T-helper 2 cell (primary cell): ENCODE results near the gene PIP5K1B.

ENCODE experiments used
- DNase-seq, 5 experiments: peaks; one replicate each; pipeline versions ENCODE4 v3.0.0 to v3.0.0-alpha.2; 2012 to 2022

The PIP5K1B gene

DNA sequence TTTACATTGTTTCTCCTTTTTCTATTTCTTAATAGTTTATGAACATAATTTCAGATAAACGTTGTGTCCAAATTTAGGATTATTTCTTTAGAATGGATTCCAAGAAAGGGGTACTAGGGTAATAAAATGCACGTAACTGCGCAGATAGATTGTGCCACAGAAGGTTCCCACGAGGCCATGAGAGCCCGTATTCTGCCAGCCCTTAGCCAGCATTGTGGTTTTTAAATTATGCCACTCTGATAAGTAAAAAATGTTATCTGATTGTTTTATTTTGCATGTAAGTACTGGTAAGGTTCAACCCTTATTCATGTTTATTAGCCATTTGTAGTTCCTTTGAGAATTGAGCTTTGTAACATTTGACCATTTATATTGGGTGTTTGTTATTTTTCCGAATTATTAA lies 220.1 kb downstream of the PIP5K1B start:
- peak in 1 of 5 experiments; percentile 30 for DNase-seq

DNA sequence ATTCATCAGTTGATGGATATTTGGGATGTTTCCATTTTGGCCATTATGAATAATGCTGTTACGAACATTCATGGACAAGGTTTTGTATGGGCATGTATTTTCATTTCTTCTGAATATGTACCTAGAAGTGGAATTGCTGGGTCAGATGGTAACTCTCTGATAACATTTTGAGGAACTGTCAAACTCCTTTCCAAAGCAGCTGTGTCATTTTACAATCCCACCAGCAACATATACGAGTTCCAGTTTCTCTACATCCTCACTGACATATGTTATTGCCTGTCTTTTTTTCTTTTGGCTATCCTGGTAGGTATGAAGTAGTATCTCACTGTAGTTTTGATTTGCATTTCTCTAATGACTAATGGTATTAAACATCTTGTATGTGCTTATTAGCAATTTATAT lies 222.1 kb downstream of the PIP5K1B start:
- DNase-seq, result no peak

DNA sequence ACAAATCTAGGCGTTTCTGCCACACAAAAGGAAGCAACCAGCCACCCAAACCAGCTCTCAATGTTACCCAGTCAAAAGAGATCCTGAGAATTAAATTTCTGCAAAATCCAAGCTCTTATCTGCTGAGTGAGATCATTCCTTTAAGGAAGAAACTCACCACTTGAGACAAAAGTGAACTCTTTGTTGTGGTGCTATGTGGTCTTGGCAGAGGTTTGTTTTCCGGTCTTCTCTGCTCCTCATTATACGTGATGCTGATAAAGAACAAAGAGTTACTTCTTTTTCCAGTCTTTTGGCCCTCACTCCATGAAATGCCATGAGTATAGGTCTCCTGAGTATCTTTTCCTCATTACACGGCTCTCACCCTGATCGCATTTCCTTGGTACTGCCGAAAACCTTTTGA lies 226.8 kb downstream of the PIP5K1B start:
- DNase-seq, result peak in 1 of 5 experiments; percentile 68

- DNase-seq, result peak in 1 of 5 experiments; percentile 25
Measured at GRCh38 chr9:68932458-68932857, 227.4 kb downstream of the PIP5K1B start.

DNA sequence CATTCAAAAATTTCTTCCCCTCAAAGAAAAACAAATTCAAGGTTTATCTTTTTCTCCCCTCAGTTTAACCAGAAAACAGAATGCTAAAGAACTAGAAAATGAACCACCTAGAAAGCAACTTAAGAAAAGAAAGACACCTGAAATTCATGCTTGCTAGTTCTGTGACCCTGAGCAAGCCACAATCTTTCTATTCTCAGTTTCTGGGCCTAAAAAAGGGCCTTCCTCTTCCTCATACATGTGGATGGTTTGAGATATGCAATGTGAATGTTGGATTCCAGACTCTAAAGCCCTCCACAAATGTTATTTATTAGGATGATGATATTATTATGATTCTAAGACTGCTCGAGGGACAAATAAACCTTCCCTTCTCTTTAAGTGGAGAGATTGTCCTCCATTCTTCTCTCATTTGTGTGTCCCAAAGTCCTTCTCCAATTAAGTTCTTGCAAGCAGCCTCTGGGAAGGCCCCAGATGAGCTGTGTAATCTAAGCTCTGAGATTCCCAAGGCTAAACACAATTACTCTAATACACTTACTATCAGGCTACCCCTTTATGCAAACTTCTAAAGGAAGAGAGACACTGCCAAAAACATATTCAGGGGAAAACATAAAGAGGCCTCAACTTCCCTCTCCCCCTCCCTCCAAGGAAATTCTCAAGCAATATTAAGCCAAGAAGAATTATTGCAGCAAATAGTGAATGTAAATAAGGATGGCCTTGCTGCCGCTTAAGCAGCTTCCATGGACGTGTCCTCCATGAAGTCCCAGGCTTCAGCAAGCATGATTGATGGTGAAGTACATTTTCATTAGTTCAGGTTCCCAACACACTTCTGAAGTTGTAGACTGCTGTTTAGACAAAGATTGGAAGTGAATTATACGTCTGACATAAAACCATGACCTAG lies 228.6 kb downstream of the PIP5K1B start:
- no peak for DNase-seq

DNA sequence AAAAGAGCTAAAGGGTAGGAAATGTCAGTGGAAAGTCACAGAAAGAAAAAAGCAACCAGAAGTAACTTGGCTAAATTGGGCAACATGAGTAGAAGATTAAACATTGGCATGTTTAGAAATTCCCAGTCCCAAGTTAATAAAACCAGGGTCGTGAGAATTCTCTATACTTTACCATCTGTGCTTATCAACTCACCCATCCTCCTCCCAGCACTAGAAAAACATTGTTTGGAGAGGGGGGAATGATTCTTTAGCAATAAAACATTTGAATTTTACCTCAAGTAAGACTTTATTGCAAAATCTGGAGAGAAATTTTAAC lies 229.2 kb downstream of the PIP5K1B start:
- DNase-seq, result no peak

GRCh38 chr9:68940573-68940972 lies 235.5 kb downstream of the PIP5K1B start:
- no peak for DNase-seq

GRCh38 chr9:68941780-68942459 lies 236.9 kb downstream of the PIP5K1B start:
- DNase-seq, result no peak

GRCh38 chr9:68942790-68943189 lies 237.8 kb downstream of the PIP5K1B start:
- DNase-seq, result no peak

- no peak for DNase-seq
Measured at GRCh38 chr9:68947015-68947414, 242.0 kb downstream of the PIP5K1B start.

GRCh38 chr9:68947842-68948569 lies 243.0 kb downstream of the PIP5K1B start:
- DNase-seq, result peak in 1 of 5 experiments; percentile 63

GRCh38 chr9:68949271-68950000 lies 244.4 kb downstream of the PIP5K1B start:
- DNase-seq, result peak in 1 of 5 experiments; percentile 53

DNA sequence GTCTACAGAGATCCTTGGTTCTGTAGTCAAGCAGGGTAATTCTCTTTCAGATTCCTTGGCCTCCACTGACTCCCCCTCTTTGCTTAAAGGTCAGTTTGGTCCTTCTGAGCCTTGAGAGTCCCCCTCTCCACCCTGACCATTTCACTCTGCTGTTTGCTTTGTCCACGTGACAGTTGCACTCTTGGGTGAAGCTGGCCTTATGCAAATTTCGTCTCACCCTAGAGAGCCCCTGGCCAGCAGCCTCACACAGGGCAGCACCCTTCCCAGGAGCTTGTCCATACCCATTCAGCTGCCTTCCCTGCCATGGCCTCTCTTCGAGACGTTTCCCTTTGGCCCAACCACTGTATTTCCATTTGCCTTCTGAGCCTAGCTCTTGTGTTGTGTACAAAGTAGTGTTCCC lies 245.1 kb downstream of the PIP5K1B start:
- DNase-seq, result no peak

DNA sequence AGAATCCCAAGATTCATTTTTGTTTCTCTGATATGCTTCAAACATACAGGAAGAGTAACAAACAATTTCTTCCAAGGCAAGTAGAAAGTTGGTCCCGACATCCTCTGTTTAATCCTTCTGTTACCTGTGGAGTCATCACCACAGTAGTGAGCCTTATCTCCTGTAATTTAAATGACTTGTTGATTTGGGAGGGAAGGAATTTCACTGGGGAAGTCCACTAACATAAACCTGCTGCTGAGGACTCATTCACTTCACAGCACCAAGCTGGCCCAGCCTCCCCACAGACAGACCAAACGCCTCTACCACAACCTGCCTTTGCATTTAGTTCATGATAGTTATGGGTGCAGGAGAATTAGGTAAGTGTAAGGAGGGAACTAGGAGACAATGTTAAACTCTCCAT lies 245.6 kb downstream of the PIP5K1B start:
- DNase-seq, result no peak

- DNase-seq, result no peak
Measured at GRCh38 chr9:68951879-68952659, 247.0 kb downstream of the PIP5K1B start.

GRCh38 chr9:68953771-68954170 lies 248.7 kb downstream of the PIP5K1B start:
- no peak for DNase-seq

- DNase-seq, result peak in 1 of 5 experiments; percentile 69
Measured at GRCh38 chr9:68955330-68955729, 250.3 kb downstream of the PIP5K1B start.

- no peak for DNase-seq
Measured at GRCh38 chr9:68957479-68957878, 252.4 kb downstream of the PIP5K1B start.

DNA sequence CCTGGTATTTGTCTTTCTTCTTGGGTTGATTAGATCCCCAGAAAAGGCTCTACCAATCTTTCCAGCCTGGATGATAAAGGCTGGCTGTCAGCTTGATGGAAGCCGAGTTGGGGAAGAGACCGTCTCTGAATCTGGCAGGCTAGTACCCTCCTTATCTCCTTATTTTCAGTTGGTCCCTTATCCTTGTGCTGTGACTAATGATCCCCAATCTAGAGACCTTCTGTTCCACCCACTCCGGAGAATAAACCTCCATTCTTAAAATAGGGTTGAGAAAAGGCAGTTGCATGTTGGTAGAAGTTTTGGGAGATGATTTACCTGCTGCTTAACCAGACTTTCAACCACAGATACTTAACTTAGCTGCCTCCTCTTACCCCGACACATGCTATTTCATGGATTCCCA lies 256.5 kb downstream of the PIP5K1B start:
- DNase-seq, result no peak

DNA sequence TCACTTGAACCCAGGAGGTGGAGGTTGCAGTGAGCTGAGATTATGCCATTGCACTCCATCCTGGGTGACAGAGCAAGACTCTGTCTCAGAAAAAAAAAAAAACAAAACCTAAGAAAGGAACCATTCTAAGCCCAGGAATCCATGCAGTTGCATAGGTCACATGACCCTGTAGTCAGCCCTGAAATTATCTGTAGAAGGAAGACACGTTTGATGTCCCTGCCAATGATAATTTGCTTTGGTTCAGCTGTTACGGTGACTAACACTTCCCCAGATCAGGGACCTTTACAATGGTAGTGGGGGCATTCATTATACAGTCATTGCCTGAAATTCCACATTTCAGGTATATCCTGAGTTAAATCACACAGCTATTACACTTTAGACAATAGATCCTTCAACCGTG lies 258.4 kb downstream of the PIP5K1B start:
- no peak for DNase-seq

DNA sequence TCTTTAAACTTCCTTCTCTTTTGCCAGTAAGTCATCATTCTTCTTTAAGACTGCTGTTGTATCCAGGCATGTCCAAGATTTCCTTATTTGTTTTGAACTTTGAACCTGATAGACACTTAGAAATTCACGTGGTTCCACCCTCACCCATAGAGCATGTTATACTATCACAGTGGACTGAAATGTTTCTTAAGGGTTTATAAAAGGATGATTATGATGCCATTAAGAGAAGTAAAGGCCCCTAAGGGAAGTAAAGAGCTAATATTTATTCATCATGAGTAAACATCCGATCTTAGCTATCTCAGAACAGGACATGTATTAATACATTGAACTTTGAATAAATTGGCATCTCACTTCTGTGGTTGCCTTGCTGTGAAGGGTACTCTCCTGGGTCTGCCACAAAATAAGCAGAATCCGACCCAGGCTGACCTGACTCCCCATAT lies 259.1 kb downstream of the PIP5K1B start:
- DNase-seq, result no peak

DNA sequence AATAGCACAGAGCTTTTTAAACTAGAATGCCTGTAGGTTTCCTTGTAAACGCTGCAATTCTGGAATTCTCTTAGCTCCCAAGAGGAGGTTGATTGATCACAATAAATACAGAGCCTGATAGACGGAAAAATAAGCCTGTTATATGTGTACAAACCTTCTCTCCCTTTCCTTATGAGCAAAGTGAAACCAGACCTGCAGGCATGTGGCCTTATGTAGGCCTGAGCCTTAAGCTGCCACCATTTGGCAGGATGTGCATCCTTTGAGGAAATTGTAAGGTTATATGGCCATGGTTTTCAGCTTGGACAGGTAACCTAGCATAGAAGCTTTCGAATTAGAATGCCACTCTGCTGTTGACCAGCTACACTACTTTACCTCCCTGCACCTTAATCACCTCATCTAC lies 259.7 kb downstream of the PIP5K1B start:
- no peak for DNase-seq
